ENCODE measurements around the gene OR6F1. TPM values are rescaled to one million over a fixed set of nuclear protein-coding genes. Genes with fewer than 3 reads are reported as not detected.
"Not testable (repeated sequence)": the region's sequence is repeated elsewhere in the genome, so short reads cannot be mapped to it uniquely, and the experiment has no call there.

The OR6F1 gene
- total RNA-seq, result not detected

DNA sequence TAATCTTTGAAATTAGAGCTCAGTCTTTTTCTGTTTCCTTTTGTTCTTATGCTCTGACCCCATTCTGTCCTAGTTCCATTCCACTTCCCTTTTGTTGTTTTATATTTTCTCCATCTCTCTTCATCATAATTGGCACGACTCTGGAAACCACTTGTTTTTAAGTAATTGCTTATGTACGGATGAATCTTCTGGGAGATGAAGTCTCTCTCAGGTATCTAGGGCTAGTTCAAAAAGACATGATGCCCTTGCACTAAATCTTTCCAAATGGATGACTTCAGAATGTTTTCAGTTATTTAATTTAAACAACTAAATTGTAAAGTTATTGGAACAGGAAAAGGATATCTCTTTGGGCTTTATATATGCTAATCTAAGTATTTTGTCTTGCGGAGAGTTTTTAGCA lies at the start of gene OR6F1:
Gene OR6F1 (minus strand): TSS at position 101 of the 400 bp plus-strand sequence. CDS start 3,891 bp downstream, outside the sequence.
- TF ChIP-seq, protein P1, sequence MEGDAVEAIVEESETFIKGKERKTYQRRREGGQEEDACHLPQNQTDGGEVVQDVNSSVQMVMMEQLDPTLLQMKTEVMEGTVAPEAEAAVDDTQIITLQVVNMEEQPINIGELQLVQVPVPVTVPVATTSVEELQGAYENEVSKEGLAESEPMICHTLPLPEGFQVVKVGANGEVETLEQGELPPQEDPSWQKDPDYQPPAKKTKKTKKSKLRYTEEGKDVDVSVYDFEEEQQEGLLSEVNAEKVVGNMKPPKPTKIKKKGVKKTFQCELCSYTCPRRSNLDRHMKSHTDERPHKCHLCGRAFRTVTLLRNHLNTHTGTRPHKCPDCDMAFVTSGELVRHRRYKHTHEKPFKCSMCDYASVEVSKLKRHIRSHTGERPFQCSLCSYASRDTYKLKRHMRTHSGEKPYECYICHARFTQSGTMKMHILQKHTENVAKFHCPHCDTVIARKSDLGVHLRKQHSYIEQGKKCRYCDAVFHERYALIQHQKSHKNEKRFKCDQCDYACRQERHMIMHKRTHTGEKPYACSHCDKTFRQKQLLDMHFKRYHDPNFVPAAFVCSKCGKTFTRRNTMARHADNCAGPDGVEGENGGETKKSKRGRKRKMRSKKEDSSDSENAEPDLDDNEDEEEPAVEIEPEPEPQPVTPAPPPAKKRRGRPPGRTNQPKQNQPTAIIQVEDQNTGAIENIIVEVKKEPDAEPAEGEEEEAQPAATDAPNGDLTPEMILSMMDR (IDR thresholded peaks at IDR 0.05), result no peak
- TF ChIP-seq POLR2A (IDR thresholded peaks at IDR 0.05) (no peak), POLR2AphosphoS5 (IDR thresholded peaks at IDR 0.05) (no peak)
- no peak for DNase-seq (ENCODE audit: low spot score in 2 of 2)
- H3K4me1 ChIP-seq, result no peaks in the 10 kb centered on the region
- H3K4me3 ChIP-seq, result no peak within 1 kb of the TSS
- H3K36me3 ChIP-seq, result no peaks in the 10 kb centered on the region
- peaks cover 0 to 11% of the 10 kb centered on the region in 2 donors for H3K9me3 ChIP-seq
- no peaks in the 10 kb centered on the region for H3K27me3 ChIP-seq
- no peak within 1 kb of the TSS for H3K27ac ChIP-seq
- intact Hi-C loops (cut with DNase I; ENCODE audit: low total_unique reads), result no loop called here

DNA sequence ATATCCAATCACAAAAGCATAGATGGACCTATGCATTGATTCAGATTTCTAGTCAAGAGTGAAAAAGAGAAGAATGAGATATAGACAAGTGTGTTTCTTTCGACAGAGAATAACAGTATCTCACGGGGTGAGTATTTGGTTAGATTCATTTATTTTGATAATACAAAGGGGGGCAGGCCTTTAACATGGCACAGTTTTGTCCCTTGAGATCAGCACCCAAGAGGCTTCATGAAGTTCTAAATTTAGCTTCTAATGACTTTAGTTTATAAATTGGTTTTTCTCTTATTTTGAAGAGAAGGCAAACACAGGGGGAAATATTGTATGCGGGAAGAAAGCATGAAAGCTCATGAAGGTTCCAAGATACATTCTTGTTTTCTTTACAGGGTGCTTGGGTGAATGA lies 44.0 kb upstream of the OR6F1 start, which contains the start of gene OR1C1:
Gene OR1C1 (minus strand): TSS at position 101 of the 400 bp plus-strand sequence. CDS start 2,150 bp downstream, outside the sequence.
- intact Hi-C loops (cut with DNase I; ENCODE audit: low total_unique reads), result no loop called here
- Histone ChIP-seq H3K4me1 (no peaks in the 10 kb centered on the region), H3K4me3 (no peak within 1 kb of the TSS), H3K9me3 (no peaks in the 10 kb centered on the region), H3K36me3 (no peaks in the 10 kb centered on the region), H3K27ac (no peak within 1 kb of the TSS), H3K27me3 (no peaks in the 10 kb centered on the region)
- TF ChIP-seq POLR2AphosphoS5 (IDR thresholded peaks at IDR 0.05) (no peak), POLR2A (IDR thresholded peaks at IDR 0.05) (no peak)
- TF ChIP-seq, protein P1 (IDR thresholded peaks at IDR 0.05), result no peak
- DNase-seq (ENCODE audit: low spot score in 2 of 2), result no peak

DNA sequence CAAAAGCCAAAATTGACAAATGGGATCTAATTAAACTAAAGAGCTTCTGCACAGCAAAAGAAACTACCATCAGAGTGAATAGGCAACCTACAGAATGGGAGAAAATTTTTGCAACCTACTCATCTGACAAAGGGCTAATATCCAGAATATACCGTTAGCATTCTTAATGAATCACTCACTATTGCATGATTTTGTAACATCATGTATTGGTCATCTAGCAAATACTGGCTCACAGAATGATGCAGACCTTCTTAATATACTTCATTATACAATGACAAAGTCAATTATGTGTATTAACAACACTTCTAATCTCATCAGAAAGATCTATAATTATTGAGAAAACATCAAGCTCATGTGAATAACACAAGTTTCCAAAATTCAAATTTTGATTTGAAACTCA lies 37.9 kb upstream of the OR6F1 start:
- peaks cover 0 to 22% of the 10 kb centered on the region in 2 donors for H3K9me3 ChIP-seq
- DNase-seq (ENCODE audit: low spot score in 2 of 2); H3K4me3 ChIP-seq; H3K4me1 ChIP-seq; H3K27ac ChIP-seq; intact Hi-C loops (cut with DNase I; ENCODE audit: low total_unique reads); H3K36me3 ChIP-seq; H3K27me3 ChIP-seq: not testable (repeated sequence)

DNA sequence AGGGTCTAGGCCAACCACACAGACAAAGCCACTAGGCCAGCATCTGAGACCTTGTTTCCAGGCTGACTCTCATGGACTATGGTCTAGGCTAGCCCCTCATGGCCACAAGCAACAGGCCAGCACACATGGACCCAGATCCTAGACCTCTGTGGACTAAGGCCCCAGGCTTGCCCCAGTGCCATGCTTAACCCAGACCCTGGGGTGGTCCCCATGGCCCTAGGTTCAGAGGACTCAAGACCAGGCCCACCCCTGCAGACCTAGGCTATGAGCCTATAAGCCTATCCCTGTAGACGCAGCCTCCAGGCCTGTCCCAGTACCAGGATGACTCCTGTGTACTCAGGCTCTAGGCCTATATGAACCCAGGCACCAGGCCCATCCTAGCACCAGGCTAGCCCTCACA lies 33.4 kb upstream of the OR6F1 start:
- no peaks in the 10 kb centered on the region for H3K27me3 ChIP-seq

DNA sequence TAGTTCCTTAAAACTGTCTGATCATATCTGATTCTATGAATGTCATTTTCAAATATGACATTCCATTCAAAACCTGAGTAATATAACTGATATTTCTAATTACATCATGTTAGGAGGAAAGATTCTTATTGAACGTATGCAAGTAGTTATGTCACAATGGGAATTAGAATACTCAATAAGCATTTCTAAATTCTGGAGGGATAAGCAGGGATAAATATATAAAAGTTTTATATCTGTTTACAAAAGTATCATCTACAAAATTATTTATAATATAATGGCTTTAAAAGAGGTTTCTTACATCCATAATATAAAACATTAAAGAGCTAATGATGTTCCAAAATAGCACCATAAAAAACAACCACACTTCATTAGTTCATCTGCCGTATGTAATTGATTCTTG lies 31.6 kb upstream of the OR6F1 start, which contains the start of gene OR14A2:
Gene OR14A2 (minus strand): TSS at position 101 of the 400 bp plus-strand sequence.
- no peak for DNase-seq (ENCODE audit: low spot score in 2 of 2)
- H3K9me3 ChIP-seq, result peaks cover 0 to 22% of the 10 kb centered on the region in 2 donors

More for the DNA sequence above, 33.4 kb upstream of the OR6F1 start:
- no peak for TF ChIP-seq POLR2A (IDR thresholded peaks at IDR 0.05)
- TF ChIP-seq POLR2AphosphoS5 (IDR thresholded peaks at IDR 0.05), result no peak
- TF ChIP-seq, protein P1 (IDR thresholded peaks at IDR 0.05), result no peak
- no peaks in the 10 kb centered on the region for H3K36me3 ChIP-seq
- H3K4me3 ChIP-seq, result no peak overlapping the region
- H3K4me1 ChIP-seq, result no peaks in the 10 kb centered on the region
- peaks cover 0 to 22% of the 10 kb centered on the region in 2 donors for H3K9me3 ChIP-seq
- intact Hi-C loops (cut with DNase I; ENCODE audit: low total_unique reads), result no loop called here
- H3K27ac ChIP-seq, result no peak overlapping the region
- no peak for DNase-seq (ENCODE audit: low spot score in 2 of 2)

More for the DNA sequence above, 31.6 kb upstream of the OR6F1 start, which contains the start of gene OR14A2:
- Histone ChIP-seq H3K36me3 (no peaks in the 10 kb centered on the region), H3K4me3 (no peak within 1 kb of the TSS), H3K27me3 (no peaks in the 10 kb centered on the region), H3K27ac (no peak within 1 kb of the TSS), H3K4me1 (no peaks in the 10 kb centered on the region)
- intact Hi-C loops (cut with DNase I; ENCODE audit: low total_unique reads), result no loop called here
- TF ChIP-seq POLR2A (IDR thresholded peaks at IDR 0.05), result no peak
- TF ChIP-seq POLR2AphosphoS5 (IDR thresholded peaks at IDR 0.05), result no peak
- TF ChIP-seq, protein P1 (IDR thresholded peaks at IDR 0.05), result no peak

Data from breast epithelium (tissue), 4 donors.